ENCODE data around the gene DGKI. TPM values are rescaled to one million over a fixed set of nuclear protein-coding genes. Genes with fewer than 3 reads are reported as not detected.
A peak's percentile ranks its signal among the peaks of the same experiment; 100 is the strongest.

DGKI gene
- total and polyA plus RNA-seq, 2 of the 13 experiments (the other 11 are each of a cell fraction or from before 2014, with no cell fraction given) = 0.09 to 0.17 TPM

GRCh38 chr7:137590071-137590755 lies 256.6 kb downstream of the DGKI start:
- Histone ChIP-seq H3K36me3 (replicated peaks in 1 of 2; ENCODE audit: control insufficient read depth in 1 of 2, insufficient read depth in 2 of 2, low read length in 2 of 2) (no peaks in the 10 kb centered on the region), H3K27ac (ENCODE audit: extremely low read length, insufficient read depth, low read length) (no peak overlapping the region), H3K4me3 (replicated peaks in 1 of 3; ENCODE audit: insufficient read depth in 1 of 3, low read depth in 2 of 3, low read length in 3 of 3) (no peak overlapping the region), H3K4me2 (ENCODE audit: low read depth, low read length) (no peak overlapping the region), H3K9ac (ENCODE audit: insufficient read depth, low read depth, low read length) (no peak overlapping the region), H4K20me1 (ENCODE audit: insufficient read depth, low read length) (no peaks in the 10 kb centered on the region), H3K4me1 (ENCODE audit: insufficient read depth, low read length) (no peaks in the 10 kb centered on the region; the same call in 1 of the 2 replicates), H3K9me3 (ENCODE audit: low read length) (no peaks in the 10 kb centered on the region), H2AFZ (ENCODE audit: low read length) (no peak overlapping the region), H3K79me2 (ENCODE audit: insufficient read depth, low read length) (no peaks in the 10 kb centered on the region), H3K27me3 (ENCODE audit: control insufficient read depth in 1 of 2, insufficient read depth in 2 of 2, low read length in 2 of 2) (peaks cover 0 to 14% of the 10 kb centered on the region in 2 experiments; a peak in 2 of 5 replicates)
- POLR2A ChIA-PET = no interaction called here
- WGBS (ENCODE audit: low lambda C conversion rate) = 10% methylated on average over 7 of the region's 7 CpGs
- no TSS peak for BruUV-seq (replicated peaks)
- no peak for ATAC-seq
- in situ Hi-C loops (cut with HindIII; ENCODE audit: extremely low pct_ligation_motif_present, low pct_unique_long_range_greater_than_20kb) = no loop called here
- intact Hi-C loops (cut with micrococcal nuclease; ENCODE audit: unreplicated experiment) = loop anchor here (5.0 kb wide), 1 partner anchor 1183 kb away; no protein-coding TSS in a partner anchor
- CTCF ChIA-PET (ENCODE audit: low intra/inter-chr PET ratio, low total read pairs) = no interaction called here
- no peak for FAIRE-seq
- DNase-seq (ENCODE audit: low spot score) = no peak
- TF ChIP-seq ZNF749 (CRISPR knock-in tag; IDR thresholded peaks at IDR 0.05; ENCODE audit: borderline replicate concordance) (no peak), CREB1 (IDR thresholded peaks at IDR 0.05) (peak; percentile 17; the same call in 1 of the 2 replicates), CREB1 (CRISPR knock-in tag; IDR thresholded peaks at IDR 0.05) (no peak)

- no peaks in the 10 kb centered on the region for H3K36me3 ChIP-seq (replicated peaks in 1 of 2; ENCODE audit: control insufficient read depth in 1 of 2, insufficient read depth in 2 of 2, low read length in 2 of 2)
- ChIA-PET CTCF (ENCODE audit: low intra/inter-chr PET ratio, low total read pairs) (no interaction called here), POLR2A (no interaction called here)
- H2AFZ ChIP-seq (ENCODE audit: low read length) = no peak overlapping the region
- no peak overlapping the region for H3K27ac ChIP-seq (ENCODE audit: extremely low read length, insufficient read depth, low read length)
- no TSS peak for BruUV-seq (replicated peaks)
- ATAC-seq (no peak), FAIRE-seq (no peak), DNase-seq (ENCODE audit: low spot score) (no peak)
- peaks cover 0 to 14% of the 10 kb centered on the region in 2 experiments; a peak in 2 of 5 replicates for H3K27me3 ChIP-seq (ENCODE audit: control insufficient read depth in 1 of 2, insufficient read depth in 2 of 2, low read length in 2 of 2)
- H4K20me1 ChIP-seq (ENCODE audit: insufficient read depth, low read length) = no peaks in the 10 kb centered on the region
- H3K9ac ChIP-seq (ENCODE audit: insufficient read depth, low read depth, low read length) = no peak overlapping the region
- no peak overlapping the region for H3K4me2 ChIP-seq (ENCODE audit: low read depth, low read length)
- H3K4me3 ChIP-seq (replicated peaks in 1 of 3; ENCODE audit: insufficient read depth in 1 of 3, low read depth in 2 of 3, low read length in 3 of 3) = no peak overlapping the region
- WGBS (ENCODE audit: low lambda C conversion rate) = 59% methylated on average over 5 of the region's 5 CpGs
- H3K79me2 ChIP-seq (ENCODE audit: insufficient read depth, low read length) = no peaks in the 10 kb centered on the region
- in situ Hi-C loops (cut with HindIII; ENCODE audit: extremely low pct_ligation_motif_present, low pct_unique_long_range_greater_than_20kb) = no loop called here
- intact Hi-C loops (cut with micrococcal nuclease; ENCODE audit: unreplicated experiment) = no loop called here
- TF ChIP-seq, protein P1, sequence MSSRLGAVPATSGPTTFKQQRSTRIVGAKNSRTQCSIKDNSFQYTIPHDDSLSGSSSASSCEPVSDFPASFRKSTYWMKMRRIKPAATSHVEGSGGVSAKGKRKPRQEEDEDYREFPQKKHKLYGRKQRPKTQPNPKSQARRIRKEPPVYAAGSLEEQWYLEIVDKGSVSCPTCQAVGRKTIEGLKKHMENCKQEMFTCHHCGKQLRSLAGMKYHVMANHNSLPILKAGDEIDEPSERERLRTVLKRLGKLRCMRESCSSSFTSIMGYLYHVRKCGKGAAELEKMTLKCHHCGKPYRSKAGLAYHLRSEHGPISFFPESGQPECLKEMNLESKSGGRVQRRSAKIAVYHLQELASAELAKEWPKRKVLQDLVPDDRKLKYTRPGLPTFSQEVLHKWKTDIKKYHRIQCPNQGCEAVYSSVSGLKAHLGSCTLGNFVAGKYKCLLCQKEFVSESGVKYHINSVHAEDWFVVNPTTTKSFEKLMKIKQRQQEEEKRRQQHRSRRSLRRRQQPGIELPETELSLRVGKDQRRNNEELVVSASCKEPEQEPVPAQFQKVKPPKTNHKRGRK (CRISPR knock-in tag; IDR thresholded peaks at IDR 0.05) = no peak
- no peak for TF ChIP-seq ZBTB42 (CRISPR knock-in tag; IDR thresholded peaks at IDR 0.05)
- no peak for TF ChIP-seq IKZF4 (CRISPR knock-in tag; IDR thresholded peaks at IDR 0.05; ENCODE audit: borderline replicate concordance, low read depth, not compliant biosample characterization)
- no peak for TF ChIP-seq KLF13 (CRISPR knock-in tag; IDR thresholded peaks at IDR 0.05)
- TF ChIP-seq ZNF660 (CRISPR knock-in tag; IDR thresholded peaks at IDR 0.05; ENCODE audit: borderline replicate concordance, low read depth) = no peak
- no peak for TF ChIP-seq ZNF350 (CRISPR knock-in tag; IDR thresholded peaks at IDR 0.05; ENCODE audit: borderline replicate concordance, low read depth)
- TF ChIP-seq ZNF510 (CRISPR knock-in tag; IDR thresholded peaks at IDR 0.05; ENCODE audit: low read depth) = no peak
- TF ChIP-seq ZNF724P (CRISPR knock-in tag; IDR thresholded peaks at IDR 0.05; ENCODE audit: borderline replicate concordance) = no peak
- no peak for TF ChIP-seq MZF1 (CRISPR knock-in tag; IDR thresholded peaks at IDR 0.05; ENCODE audit: borderline replicate concordance)
- no peak for TF ChIP-seq ZNF556 (CRISPR knock-in tag; IDR thresholded peaks at IDR 0.05; ENCODE audit: borderline replicate concordance)
- H3K9me3 ChIP-seq (ENCODE audit: low read length) = no peaks in the 10 kb centered on the region
- no peaks in the 10 kb centered on the region; the same call in 1 of the 2 replicates for H3K4me1 ChIP-seq (ENCODE audit: insufficient read depth, low read length)
Measured at GRCh38 chr7:137587326-137587725, 259.4 kb downstream of the DGKI start.
